A204.1 (cell line): ENCODE data around the gene KCNG2.

Experiments used
- FAIRE-seq: peaks from 2 replicates; lab custom pipeline; 2012; peaks lifted over from hg19 to GRCh38; lab: Jason Lieb, UNC

Gene KCNG2

DNA sequence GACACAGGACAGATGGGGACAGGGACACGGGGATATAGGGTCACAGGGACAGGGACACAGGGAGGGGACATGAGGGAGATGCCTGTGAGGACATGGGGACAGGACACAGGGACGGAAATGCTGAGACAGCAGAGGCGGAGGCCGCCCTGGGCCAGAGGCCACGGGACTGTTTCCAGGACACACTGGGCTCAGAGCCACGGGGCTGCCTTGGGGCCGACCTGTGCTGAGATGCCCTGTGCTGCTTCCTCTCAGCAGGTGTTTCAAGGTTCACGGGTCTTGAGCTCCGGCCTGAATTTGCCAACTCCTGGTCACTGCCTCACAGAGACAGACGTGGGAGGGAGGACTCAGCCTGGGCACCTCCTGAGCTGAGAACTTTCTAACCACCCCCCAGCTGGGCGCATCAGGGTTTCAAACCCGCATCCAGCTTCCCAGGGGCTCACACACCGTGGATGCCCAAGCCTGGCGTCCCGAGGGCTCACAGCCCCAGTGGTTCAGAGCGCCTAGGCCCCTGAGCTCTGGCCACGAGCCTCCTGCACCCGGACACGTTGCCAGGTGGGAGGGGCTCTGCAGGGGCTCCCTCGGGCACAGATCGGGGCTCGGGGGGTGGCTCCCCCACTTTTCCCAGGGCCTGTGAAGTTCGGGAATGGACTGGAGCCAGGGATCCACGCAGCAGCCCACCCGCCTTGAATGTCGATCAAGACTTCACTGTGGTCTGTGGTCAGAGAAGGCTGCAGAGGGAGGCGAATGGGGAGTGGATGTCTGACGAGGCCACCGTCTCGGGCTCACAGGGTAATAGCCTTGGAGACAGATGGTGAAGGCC, 89.7 kb downstream of the KCNG2 start:
- FAIRE-seq = no peak

- FAIRE-seq = no peak
Observed at GRCh38 chr18:79888016-79888415, 90.3 kb downstream of the KCNG2 start.

GRCh38 chr18:79889569-79889968, 91.8 kb downstream of the KCNG2 start:
- FAIRE-seq = no peak

DNA sequence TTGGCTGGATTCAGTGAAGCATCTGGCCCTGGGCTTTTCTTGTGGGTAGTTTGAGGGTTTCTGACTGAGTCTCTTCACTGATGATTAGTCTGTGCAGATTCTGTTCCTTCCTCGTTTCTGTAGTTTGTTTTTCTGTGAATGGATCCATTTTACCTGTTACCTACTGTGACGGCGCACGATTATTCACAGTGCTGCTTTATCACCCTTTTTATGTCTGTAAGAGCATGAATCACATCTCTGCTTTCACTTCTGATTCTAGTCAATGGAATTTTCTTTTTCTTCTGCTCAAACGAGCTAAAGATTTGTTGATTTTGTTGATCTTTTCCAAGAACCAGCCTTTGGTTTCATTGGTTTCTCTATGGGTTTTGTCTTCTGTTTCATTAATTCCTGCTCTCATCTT, 92.9 kb downstream of the KCNG2 start:
- no peak for FAIRE-seq

GRCh38 chr18:79896738-79897137, 99.0 kb downstream of the KCNG2 start:
- FAIRE-seq = no peak

GRCh38 chr18:79897940-79898625, 100.3 kb downstream of the KCNG2 start:
- FAIRE-seq = no peak

GRCh38 chr18:79898952-79899608, 101.3 kb downstream of the KCNG2 start:
- FAIRE-seq = no peak

DNA sequence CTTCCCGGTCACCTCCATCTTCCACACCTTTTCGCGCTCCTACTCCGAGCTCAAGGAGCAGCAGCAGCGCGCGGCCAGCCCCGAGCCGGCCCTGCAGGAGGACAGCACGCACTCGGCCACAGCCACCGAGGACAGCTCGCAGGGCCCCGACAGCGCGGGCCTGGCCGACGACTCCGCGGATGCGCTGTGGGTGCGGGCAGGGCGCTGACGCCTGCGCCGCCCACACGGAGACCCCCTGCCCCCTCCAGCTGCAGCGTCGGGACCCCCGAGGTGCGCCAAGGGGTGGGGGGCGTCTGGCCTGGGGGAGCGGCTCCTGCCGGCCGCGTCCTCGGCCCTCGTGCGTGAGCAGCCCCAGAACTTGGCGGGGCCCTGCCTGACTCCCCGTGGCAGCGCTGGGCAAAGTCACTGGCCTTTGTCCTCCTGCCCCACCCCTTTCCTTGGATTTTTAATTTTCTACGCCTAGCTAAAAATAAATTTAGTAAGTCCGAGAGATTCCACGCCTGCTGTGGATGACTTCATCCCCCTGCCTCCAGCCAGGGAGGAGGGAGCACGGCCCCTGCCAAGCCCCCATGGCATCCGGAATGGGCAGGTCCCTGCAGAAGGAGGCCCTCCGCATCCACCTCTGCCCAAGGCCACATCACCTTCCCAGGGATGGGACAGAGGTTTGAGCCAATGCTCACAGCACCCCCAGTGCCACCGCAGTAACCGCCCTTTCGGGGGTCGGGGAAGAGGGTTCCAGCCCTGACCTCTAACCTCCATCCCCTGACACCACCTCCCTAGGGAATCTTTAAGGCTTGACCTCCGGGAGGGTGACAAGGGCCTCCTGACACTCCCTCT, 102.1 kb downstream of the KCNG2 start:
- FAIRE-seq = no peak

GRCh38 chr18:79900610-79901570, 103.2 kb downstream of the KCNG2 start:
- no peak for FAIRE-seq

- no peak for FAIRE-seq
Observed at GRCh38 chr18:79901665-79902064, 103.9 kb downstream of the KCNG2 start.

DNA sequence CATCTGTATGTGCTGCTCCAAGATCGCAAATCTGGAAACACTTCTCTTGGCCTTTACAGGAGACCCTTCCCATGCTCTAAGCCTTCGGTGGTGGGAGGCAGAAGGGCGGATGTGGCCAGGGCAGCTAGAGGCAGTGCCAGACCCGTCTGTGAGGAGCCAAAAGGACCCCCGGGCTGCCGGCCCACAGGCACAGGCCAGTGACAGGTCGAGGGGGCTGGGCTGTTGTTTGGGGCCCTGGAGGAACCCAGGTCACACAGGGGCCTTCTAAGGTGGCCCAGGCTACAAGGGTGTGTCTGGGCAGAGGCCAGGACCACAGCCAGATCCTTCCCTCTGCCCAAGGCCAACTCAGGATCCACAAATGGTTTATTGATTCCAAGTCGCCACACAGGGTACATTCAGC, 104.3 kb downstream of the KCNG2 start:
- FAIRE-seq = no peak

GRCh38 chr18:79902640-79903039, 104.9 kb downstream of the KCNG2 start:
- FAIRE-seq = no peak

GRCh38 chr18:79903071-79903635, 105.4 kb downstream of the KCNG2 start:
- no peak for FAIRE-seq

DNA sequence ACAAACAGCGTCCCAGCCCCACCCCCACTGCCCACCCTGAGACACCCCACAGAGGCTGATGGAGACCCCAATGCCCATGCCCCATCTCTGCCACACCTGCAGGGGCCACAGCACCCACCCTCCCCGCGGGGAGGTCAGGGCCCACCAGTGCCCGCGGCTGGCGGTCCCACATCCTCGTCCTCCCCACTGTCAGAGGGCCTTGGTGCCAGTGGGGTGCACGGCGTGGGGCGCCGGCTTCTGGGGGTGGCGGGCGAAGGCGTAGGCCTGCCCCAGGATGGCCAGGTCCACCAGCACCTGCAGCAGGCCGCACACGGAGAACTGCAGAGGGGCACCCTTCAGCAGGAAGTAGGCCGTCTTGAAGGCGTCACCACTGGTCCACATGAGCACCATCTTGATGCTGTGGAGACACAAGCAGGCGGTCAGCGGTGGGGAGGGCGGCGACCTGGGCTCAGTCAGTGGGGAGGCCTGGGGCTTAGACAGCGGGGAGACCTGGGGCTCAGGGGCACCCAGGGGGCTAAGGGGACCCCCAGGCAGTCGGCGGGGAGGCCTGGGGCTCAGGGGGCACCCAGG, 106.1 kb downstream of the KCNG2 start:
- no peak for FAIRE-seq

- no peak for FAIRE-seq
Observed at GRCh38 chr18:79904357-79905147, 106.8 kb downstream of the KCNG2 start.

- no peak for FAIRE-seq
Observed at GRCh38 chr18:79905389-79905911, 107.7 kb downstream of the KCNG2 start.

DNA sequence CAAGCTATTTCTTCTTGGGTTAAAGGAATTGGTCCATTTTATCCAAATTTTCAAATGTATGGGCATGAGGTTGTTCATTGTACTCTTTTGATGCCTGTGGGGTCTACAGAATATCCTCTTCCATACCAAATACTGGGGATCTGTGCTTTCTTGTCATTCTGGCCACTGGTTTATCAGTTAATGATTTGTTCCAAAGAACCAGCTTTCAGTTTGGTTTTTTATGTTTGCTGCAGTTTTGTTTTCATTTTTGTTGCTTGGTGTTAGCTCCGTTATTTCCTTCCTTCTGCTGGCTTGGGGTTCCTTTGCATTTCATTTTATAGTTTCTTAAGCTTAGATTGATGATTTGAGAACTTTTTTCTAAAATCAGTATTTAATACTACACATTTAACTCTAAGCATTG, 108.3 kb downstream of the KCNG2 start:
- no peak for FAIRE-seq

GRCh38 chr18:79906706-79907105, 109.0 kb downstream of the KCNG2 start:
- no peak for FAIRE-seq

GRCh38 chr18:79910563-79911343, 113.0 kb downstream of the KCNG2 start:
- no peak for FAIRE-seq
